Effector CD4-positive, alpha-beta T cell (primary cell): ENCODE results near the gene SEMA7A.
"Not testable (repeated sequence)": the region's sequence is repeated elsewhere in the genome, so short reads cannot be mapped to it uniquely, and the experiment has no call there.

Source experiments
- DNase-seq: peaks from one replicate; pipeline ENCODE4 v3.0.0-alpha.2; 2020

Gene SEMA7A

GRCh38 chr15:74369084-74369745 is 64.5 kb downstream of the SEMA7A start:
- DNase-seq = no peak

GRCh38 chr15:74368121-74368520 is 65.6 kb downstream of the SEMA7A start:
- no peak for DNase-seq

DNA sequence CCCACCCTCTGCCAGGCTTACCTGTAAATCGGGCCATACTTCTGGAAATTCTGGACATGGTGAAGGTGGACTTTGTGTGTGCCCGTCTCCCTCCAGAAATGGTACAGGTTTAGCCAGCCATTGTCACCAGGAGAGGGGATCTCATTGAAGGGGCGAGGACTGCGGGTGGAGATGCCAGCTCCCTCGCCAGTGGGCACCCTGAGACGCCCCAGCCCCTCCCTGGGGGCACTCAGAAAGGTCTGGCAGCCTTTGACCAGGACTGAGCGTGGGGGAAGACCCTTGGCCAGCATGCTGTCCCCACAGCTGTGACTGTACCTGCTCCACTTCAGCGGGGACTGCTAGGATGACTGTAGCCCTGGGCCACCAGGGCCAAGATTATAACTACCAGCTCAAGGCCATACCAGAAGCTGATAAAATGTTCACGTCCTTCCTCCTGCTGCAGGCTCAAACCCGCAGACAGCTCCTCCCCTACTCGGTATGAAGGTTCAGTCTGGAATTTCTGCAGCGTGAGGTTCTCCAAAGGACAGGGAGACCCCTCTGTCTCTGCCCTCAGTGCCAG is 66.4 kb downstream of the SEMA7A start, which contains the start of gene CYP11A1:
Gene CYP11A1 (minus strand): TSS at position 351 of the 559 bp plus-strand sequence. CDS start 61 bp downstream, at position 290.
- no peak for DNase-seq

GRCh38 chr15:74365598-74366445 is 67.9 kb downstream of the SEMA7A start:
- no peak for DNase-seq

DNA sequence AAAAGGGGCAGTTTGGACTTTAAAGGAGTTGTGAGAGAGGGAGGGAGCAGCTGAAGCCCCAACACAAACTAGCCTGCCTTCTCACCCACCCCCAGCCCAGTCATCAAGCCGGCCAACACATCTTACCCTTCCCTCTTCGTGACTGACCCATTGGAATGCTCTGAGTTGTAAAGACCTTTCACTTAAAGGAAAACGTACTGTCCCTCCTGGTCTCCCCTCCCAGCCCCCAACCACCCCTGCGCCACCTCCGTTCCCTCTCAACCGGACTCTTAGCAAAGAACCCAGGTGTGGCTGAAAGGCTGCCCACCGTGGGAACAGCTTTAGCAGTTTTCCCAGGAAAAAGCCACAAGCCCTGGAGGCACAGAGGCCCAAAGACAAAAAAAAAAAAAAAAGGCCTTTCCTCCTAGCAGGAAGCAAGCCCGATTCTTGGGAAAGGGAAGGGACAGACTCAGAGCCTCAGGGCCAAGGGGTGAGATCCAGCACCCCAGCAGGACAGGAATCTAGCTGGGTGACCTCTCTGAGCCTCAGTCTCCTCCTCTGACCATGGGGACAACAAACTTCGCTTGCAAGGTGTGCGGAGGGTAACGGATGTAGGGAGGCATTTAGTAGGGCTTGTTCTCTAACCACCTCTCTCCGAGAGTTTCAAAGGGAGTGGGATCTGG is 68.7 kb downstream of the SEMA7A start:
- DNase-seq = no peak

- no peak for DNase-seq
These were observed 71.3 kb downstream of the SEMA7A start for GRCh38 chr15:74362482-74362881.

GRCh38 chr15:74360855-74361254 is 72.9 kb downstream of the SEMA7A start:
- DNase-seq = not testable (repeated sequence)

- not testable (repeated sequence) for DNase-seq
These were observed 74.4 kb downstream of the SEMA7A start for GRCh38 chr15:74359376-74359775.
